Heart right ventricle (tissue), 16 donors: ENCODE results near the gene AGPAT3. TPM values are rescaled to one million over a fixed set of nuclear protein-coding genes. Genes with fewer than 3 reads are reported as not detected.

Experiments
- ATAC-seq, 8 donors: fragments of 200-7000 bp; cut with Tn5 transposase; one replicate each; pipeline ENCODE4 v1.9.1; 2020; ENCODE audit warnings: mild to moderate bottlenecking in 8 of 8, moderate library complexity in 8 of 8, moderate number of reproducible peaks in 1 of 8
- DNase-seq, 2 donors: peaks; one replicate each; pipeline ENCODE4 v3.0.0-alpha.2; 2020
- H3K27ac ChIP-seq, 10 donors: fragments of 200-600 bp; sonication (generic) in 2 of 10; one replicate each; pipeline versions ENCODE4 v1.5.0 to v1.8.0; 2020 to 2022; ENCODE audit warnings: mild to moderate bottlenecking in 3 of 10
- H3K27me3 ChIP-seq, 7 donors: fragments of 200-600 bp; one replicate each; pipeline ENCODE4 v1.8.0; 2021 to 2022; ENCODE audit warnings: mild to moderate bottlenecking in 2 of 7
- H3K36me3 ChIP-seq, 9 donors: fragments of 200-600 bp; sonication (generic) in 1 of 9; one replicate each; pipeline versions ENCODE4 v1.5.0 to v1.8.0; 2020 to 2022; ENCODE audit warnings: mild to moderate bottlenecking in 2 of 9
- H3K4me1 ChIP-seq, 9 donors: fragments of 200-600 bp; sonication (generic) in 1 of 9; one replicate each; pipeline versions ENCODE4 v1.5.0 to v1.8.0; 2020 to 2022; ENCODE audit warnings: mild to moderate bottlenecking in 4 of 9
- H3K4me3 ChIP-seq, 10 donors: fragments of 200-600 bp; sonication (generic) in 2 of 10; one replicate each; pipeline versions ENCODE4 v1.5.0 to v1.8.0; 2020 to 2022; ENCODE audit warnings: mild to moderate bottlenecking in 7 of 10, moderate library complexity in 2 of 10
- H3K9me3 ChIP-seq, 11 donors: fragments of 200-600 bp in 10 of 11; sonication (generic) in 2 of 11; one replicate each; pipeline versions ENCODE4 v1.5.0 to v1.8.0; 2013 to 2022; ENCODE audit warnings: mild to moderate bottlenecking in 2 of 11, control low read depth in 1 of 11, moderate library complexity in 1 of 11
- WGBS, 2 donors: extraction: QIAGEN DNeasy Blood & Tissue Kit; methylation state at CpG; one replicate each; pipeline ENCODE4 v1.1.7; 2013; ENCODE audit warnings: inconsistent platforms in 1 of 2; 5-methylcytosine and 5-hydroxymethylcytosine counted together
- intact Hi-C, 10 donors: fragments of 100-400 bp; cut with DNase I; formaldehyde crosslinking; loops; one replicate each; pipeline versions ENCODE4 v1.11.1 to v1.14.2; 2022
- polyA plus RNA-seq, 2 donors: library from polyadenylated mRNA; stranded (reverse); fragments of 200-250 nt; gene quantifications; one replicate each; pipeline ENCODE4 v1.2.3, GENCODE V29; 2013
- total RNA-seq, 10 donors: library from RNA; stranded (reverse); fragmentation: NEBNext Ultra II Directional in 3 of 10; extraction: Animal tissue kit (Norgen Biotek cat#: 25700) in 3 of 10; gene quantifications; one replicate each; pipeline versions ENCODE4 v1.2.1 to v1.2.4, GENCODE V29; 2021 to 2023
- TF ChIP-seq, protein P1 (sequence below), 9 donors: fragments of 200-600 bp; sonication (generic) in 2 of 9; IDR thresholded peaks; one replicate each; pipeline versions ENCODE4 v1.5.0 to v1.8.0; 2021 to 2022; ENCODE audit warnings: antibody characterized with exemption in 9 of 9, mild to moderate bottlenecking in 5 of 9, moderate library complexity in 1 of 9
- donor health status: Arrhythmogenic right ventricular cardiomyopathy.
- donor health status: ischemic (EF 13 %, LVEDD 7.1; RV severe dilation, severe dysfunction).
- donor health status: healthy with polysubstance abuse.
- donor health status: DM: no; HTN: yes; CAD: no.
- donor health status: DM: no; HTN: no; CAD: no.
- donor health status: ischemic (EF 25% LVEDD 6.9; RV normal size, moderate dysfunction).
- donor health status: ischemic (EF 25% LVEDD 5.7; RV mildly dilated, moderate dysfunction).
- donor health status: healthy.
- donor health status: DM: yes; HTN: yes; CAD: no.
- donor health status: Ischemic cardiomyopathy.
- donor health status: ischemic (EF 35%, LVEDD 5.7; RV mildly dilated, moderate dysfunction).
- donor health status: nonischemic (EF 11% LVEDD 7.7; RV severe dilation, severe dysfunction).
- donor health status: DM: yes; HTN: yes; CAD: no.
- donor health status: PGD.
- donor health status: ischemic (EF 29% LVEDD 5.4; RV normal size, mild dysfunction).
- donor health status: nonischemic (EF 23%, LVEDD 6.1; RV moderate dilation, normal function).

Gene AGPAT3
- total and polyA plus RNA-seq, 12 donors: 19.7 to 110 (median 65.6) TPM

DNA sequence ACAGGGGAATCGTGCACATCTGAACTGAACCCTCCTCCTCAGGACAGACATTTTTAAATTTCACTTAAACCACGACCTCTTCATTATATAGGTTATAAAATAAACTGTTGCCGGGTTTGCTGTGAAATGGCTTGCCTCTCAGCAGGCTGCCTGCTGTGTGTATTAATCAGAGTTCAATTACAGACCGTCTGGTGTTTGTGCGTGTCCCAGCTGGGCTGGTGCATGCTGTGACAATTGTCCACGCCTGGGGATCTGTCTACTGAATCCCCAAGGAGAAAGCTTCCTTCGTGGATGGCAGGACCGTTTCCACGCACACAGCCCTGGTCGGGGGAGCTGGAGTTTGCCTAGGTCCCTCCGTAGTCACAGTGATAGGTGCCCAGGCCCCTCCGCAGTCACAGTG, 13.4 kb upstream of the AGPAT3 start:
- TF ChIP-seq, protein P1, sequence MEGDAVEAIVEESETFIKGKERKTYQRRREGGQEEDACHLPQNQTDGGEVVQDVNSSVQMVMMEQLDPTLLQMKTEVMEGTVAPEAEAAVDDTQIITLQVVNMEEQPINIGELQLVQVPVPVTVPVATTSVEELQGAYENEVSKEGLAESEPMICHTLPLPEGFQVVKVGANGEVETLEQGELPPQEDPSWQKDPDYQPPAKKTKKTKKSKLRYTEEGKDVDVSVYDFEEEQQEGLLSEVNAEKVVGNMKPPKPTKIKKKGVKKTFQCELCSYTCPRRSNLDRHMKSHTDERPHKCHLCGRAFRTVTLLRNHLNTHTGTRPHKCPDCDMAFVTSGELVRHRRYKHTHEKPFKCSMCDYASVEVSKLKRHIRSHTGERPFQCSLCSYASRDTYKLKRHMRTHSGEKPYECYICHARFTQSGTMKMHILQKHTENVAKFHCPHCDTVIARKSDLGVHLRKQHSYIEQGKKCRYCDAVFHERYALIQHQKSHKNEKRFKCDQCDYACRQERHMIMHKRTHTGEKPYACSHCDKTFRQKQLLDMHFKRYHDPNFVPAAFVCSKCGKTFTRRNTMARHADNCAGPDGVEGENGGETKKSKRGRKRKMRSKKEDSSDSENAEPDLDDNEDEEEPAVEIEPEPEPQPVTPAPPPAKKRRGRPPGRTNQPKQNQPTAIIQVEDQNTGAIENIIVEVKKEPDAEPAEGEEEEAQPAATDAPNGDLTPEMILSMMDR (IDR thresholded peaks at IDR 0.05): no peak
- 78 to 85% methylated on average over 12 of the region's 12 CpGs for WGBS, 2 donors
- DNase-seq (no peak), ATAC-seq (no peak)
- Histone ChIP-seq H3K4me3 (no peak overlapping the region), H3K4me1 (peaks cover 0 to 19% (median 0%) of the 10 kb centered on the region in 9 donors), H3K36me3 (no peaks in the 10 kb centered on the region), H3K27me3 (no peaks in the 10 kb centered on the region), H3K9me3 (peaks cover 0 to 6% (median 0%) of the 10 kb centered on the region in 11 donors), H3K27ac (no peak overlapping the region)
- intact Hi-C loops: no loop called here

DNA sequence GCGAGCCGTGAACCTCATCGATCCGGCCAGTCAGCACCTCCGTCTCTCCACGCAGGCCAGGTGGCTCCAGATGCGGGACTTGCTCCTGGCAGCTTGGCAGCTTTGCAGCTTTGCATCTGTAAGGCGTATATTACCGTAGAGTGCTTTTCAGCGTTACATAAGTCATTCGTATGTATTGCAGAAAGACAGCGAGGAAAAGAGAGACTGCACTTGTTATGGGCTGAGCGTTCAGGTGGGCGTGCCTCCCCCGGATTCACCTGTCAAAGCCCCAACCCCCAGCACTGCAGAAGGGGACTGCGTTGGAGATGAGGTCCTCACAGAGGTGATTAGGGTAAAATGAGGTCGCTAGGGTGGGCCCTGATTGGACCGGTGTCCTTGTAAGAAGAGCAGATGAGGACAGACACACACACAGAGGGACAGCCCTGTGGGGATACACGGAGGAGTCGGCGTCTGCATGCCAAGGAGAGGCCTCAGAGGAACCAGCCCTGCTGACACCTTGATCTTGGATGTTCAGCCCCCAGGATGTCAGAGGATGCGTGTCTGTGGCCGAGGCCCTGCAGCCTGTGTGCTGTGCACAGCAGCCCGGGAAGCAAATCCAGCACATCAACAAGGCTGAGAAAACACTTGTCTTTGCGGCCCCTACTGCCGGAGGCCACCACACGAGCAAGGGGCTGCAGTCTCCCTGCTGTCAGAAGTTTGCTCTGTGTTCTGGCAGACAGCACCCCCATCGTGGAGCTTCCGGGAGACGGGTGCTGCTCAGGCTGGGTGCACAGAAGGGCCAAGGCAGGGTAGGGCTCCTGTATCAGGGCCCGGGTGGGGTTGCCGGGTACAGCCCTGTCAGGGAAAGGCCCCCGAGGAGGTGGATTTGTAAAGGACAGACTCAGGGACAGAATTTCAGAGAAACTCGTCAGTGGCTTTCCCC, 10.9 kb upstream of the AGPAT3 start:
- no peak overlapping the region for H3K27ac ChIP-seq
- 85 to 88% methylated on average over 34 of the region's 34 CpGs for WGBS, 2 donors
- DNase-seq (no peak), ATAC-seq (no peak)
- no peaks in the 10 kb centered on the region for H3K36me3 ChIP-seq
- peaks cover 0 to 6% (median 0%) of the 10 kb centered on the region in 11 donors for H3K9me3 ChIP-seq
- intact Hi-C loops: no loop called here
- TF ChIP-seq, protein P1 (IDR thresholded peaks at IDR 0.05): no peak
- no peak overlapping the region for H3K4me3 ChIP-seq
- no peaks in the 10 kb centered on the region for H3K27me3 ChIP-seq
- peaks cover 0 to 19% (median 0%) of the 10 kb centered on the region in 9 donors for H3K4me1 ChIP-seq

DNA sequence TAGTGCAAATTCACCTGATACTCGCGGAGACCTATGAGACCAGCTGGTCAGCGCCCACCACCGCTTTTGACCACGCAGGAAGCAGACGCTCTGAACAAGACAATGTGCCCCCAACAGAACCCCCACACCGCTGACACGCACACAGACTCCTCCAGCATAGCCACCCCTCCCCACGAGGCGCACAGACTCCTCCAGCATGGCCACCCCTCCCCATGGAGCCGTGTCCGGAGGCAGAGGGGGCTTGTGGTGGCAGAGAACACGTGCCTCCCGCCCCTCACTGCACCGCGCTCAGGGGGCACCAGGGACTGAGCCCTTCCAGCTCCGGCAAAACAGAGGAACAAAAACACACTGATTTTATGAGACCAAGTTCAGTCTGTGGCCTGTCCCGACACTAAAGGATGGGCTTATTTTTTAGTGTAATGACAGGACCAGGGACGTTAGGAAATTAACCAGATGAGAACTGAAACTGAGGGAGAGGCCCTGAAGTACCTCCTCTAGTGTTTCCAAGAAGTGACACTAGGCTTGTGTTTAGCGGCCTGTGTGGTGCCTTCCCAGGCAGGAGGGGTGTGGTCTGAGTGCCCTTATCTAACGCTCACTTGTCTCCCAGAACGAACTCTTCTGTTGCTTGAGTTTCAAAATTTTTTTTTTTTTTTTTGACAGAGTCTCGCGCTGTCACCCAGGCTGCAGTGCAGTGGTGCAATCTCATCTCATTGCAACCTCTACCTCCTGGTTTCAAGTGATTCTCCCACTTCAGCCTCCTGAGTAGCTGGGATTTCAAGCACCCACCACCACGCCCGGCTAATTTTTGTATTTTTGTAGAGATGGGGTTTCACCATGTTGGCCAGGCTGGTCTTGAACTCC, 10.0 kb upstream of the AGPAT3 start:
- TF ChIP-seq, protein P1 (IDR thresholded peaks at IDR 0.05): no peak
- WGBS, 2 donors: 70 to 81% methylated on average over 26 of the region's 26 CpGs
- Histone ChIP-seq H3K4me3 (no peak overlapping the region), H3K4me1 (peaks cover 0 to 17% (median 1%) of the 10 kb centered on the region in 9 donors), H3K27me3 (no peaks in the 10 kb centered on the region), H3K36me3 (no peaks in the 10 kb centered on the region), H3K9me3 (peaks cover 0 to 6% (median 0%) of the 10 kb centered on the region in 11 donors), H3K27ac (peak overlapping the region in 1 of 10 donors; percentile 40)
- ATAC-seq (peak in 2 of 8 donors; percentile 41 to 56), DNase-seq (no peak)
- intact Hi-C loops: loop anchor here in 1 of 10 donors (5.0 kb wide), 1 partner anchor 43 kb away; no protein-coding TSS in a partner anchor

- Histone ChIP-seq H3K9me3 (peaks cover 0 to 3% (median 0%) of the 10 kb centered on the region in 11 donors), H3K27ac (no peak overlapping the region), H3K36me3 (no peaks in the 10 kb centered on the region), H3K27me3 (no peaks in the 10 kb centered on the region), H3K4me3 (no peak overlapping the region), H3K4me1 (peaks cover 0 to 22% (median 10%) of the 10 kb centered on the region in 9 donors)
- intact Hi-C loops: loop anchor here in 1 of 10 donors (5.0 kb wide), 1 partner anchor 44 kb away; no protein-coding TSS in a partner anchor
- ATAC-seq (no peak), DNase-seq (no peak)
- TF ChIP-seq, protein P1 (IDR thresholded peaks at IDR 0.05): no peak
- WGBS, 2 donors: 85% methylated on average over 10 of the region's 10 CpGs
Measured at GRCh38 chr21:43855955-43856354, 9.1 kb upstream of the AGPAT3 start.
